ENCODE results near the gene CXCL16. TPM values are rescaled to one million over a fixed set of nuclear protein-coding genes. Genes with fewer than 3 reads are reported as not detected.

The CXCL16 gene
- total RNA-seq, 1 donor from 2014 or later, result 12.5 TPM

DNA sequence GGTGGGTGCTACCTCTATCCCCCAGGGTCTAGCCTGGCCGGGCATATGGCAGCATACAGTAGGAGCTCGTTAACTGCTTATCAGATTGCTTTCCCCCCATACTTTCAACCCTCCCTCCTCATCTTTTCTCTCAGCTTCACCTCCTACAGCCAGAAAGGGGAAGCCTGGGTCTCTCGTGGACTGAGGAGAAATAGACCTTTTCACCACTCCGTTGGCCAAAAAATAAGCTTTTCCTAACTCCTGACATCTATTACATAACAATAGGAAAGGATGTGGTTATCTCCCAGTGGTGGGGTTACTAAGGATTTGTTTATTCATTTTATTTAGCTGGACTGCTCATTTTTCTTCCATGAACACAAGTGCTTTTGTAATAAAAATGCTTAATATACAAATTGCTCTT is 9.0 kb upstream of the CXCL16 start:
- intact Hi-C loops (cut with DNase I), result no loop called here
- Histone ChIP-seq H3K36me3 (no peaks in the 10 kb centered on the region), H3K9me3 (no peaks in the 10 kb centered on the region), H3K4me1 (no peaks in the 10 kb centered on the region), H3K27me3 (peaks cover 13% of the 10 kb centered on the region), H3K4me3 (no peak overlapping the region), H3K27ac (no peak overlapping the region)
- no peak for TF ChIP-seq CTCF (IDR thresholded peaks at IDR 0.05)
- DNase-seq (ENCODE audit: low spot score in 2 of 2), result no peak

GRCh38 chr17:4747847-4748246 is 8.1 kb upstream of the CXCL16 start:
- no peak for DNase-seq (ENCODE audit: low spot score in 2 of 2)
- no peak overlapping the region for H3K4me3 ChIP-seq
- H3K9me3 ChIP-seq, result no peaks in the 10 kb centered on the region
- no peak for TF ChIP-seq CTCF (IDR thresholded peaks at IDR 0.05)
- H3K36me3 ChIP-seq, result no peaks in the 10 kb centered on the region
- no peaks in the 10 kb centered on the region for H3K4me1 ChIP-seq
- no peak overlapping the region for H3K27ac ChIP-seq
- H3K27me3 ChIP-seq, result peaks cover 13% of the 10 kb centered on the region
- intact Hi-C loops (cut with DNase I), result no loop called here

GRCh38 chr17:4744999-4745969 is 5.6 kb upstream of the CXCL16 start:
- intact Hi-C loops (cut with DNase I), result no loop called here
- no peak overlapping the region for H3K4me3 ChIP-seq
- no peaks in the 10 kb centered on the region for H3K9me3 ChIP-seq
- TF ChIP-seq CTCF (IDR thresholded peaks at IDR 0.05), result no peak
- peaks cover 13% of the 10 kb centered on the region for H3K27me3 ChIP-seq
- DNase-seq (ENCODE audit: low spot score in 2 of 2), result no peak
- no peak overlapping the region for H3K27ac ChIP-seq
- H3K4me1 ChIP-seq, result no peaks in the 10 kb centered on the region
- no peaks in the 10 kb centered on the region for H3K36me3 ChIP-seq

DNA sequence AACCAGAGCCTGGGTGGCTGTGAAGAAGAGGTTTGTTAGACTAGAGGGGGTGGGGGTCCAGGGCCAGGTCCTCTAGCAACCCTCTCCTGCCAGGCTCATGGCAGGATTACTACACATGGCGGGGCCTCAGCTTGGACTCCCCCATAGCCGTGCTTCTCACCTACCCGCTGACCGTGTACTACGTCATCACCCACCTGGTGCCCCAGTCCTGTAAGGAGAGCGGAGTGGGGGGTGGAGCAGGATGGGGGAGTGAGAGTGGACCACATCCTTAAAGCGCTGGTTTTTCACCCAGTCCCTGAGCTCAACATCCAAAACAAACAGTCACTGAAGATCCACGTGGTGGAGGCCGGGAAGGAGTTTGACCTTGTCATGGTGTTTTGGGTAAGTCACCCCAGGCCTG is 4.2 kb upstream of the CXCL16 start:
- intact Hi-C loops (cut with DNase I), result no loop called here

DNA sequence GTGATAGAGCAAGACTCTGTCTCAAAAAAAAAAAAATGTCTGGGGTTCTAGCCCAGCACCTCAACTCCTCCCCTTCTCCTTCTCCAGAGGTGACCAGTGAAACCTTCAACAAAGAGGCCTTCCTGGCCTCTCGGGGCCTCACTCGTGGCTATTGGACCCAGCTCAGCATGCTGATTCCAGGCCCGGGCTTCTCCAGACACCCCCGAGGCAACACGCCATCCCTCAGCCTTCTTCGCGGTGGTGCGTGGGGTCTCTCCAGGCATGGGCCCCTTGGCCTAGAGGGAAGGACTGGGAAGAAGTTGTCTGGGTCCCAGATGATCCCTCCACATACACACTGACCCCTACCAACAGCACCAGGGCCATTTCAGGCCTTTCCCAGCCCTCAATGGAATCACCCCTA is 3.5 kb upstream of the CXCL16 start:
- no peak for TF ChIP-seq CTCF (IDR thresholded peaks at IDR 0.05)
- intact Hi-C loops (cut with DNase I), result no loop called here
- peaks cover 0 to 4% of the 10 kb centered on the region in 2 donors for H3K4me1 ChIP-seq
- H3K9me3 ChIP-seq, result no peaks in the 10 kb centered on the region
- no peak for DNase-seq (ENCODE audit: low spot score in 2 of 2)
- peaks cover 13% of the 10 kb centered on the region for H3K27me3 ChIP-seq
- H3K4me3 ChIP-seq, result no peak overlapping the region
- H3K27ac ChIP-seq, result no peak overlapping the region
- H3K36me3 ChIP-seq, result no peaks in the 10 kb centered on the region

More for the DNA sequence above, 4.2 kb upstream of the CXCL16 start:
- Histone ChIP-seq H3K27me3 (peaks cover 13% of the 10 kb centered on the region), H3K4me1 (no peaks in the 10 kb centered on the region), H3K9me3 (no peaks in the 10 kb centered on the region), H3K27ac (no peak overlapping the region), H3K4me3 (no peak overlapping the region), H3K36me3 (no peaks in the 10 kb centered on the region)
- DNase-seq (ENCODE audit: low spot score in 2 of 2), result no peak
- no peak for TF ChIP-seq CTCF (IDR thresholded peaks at IDR 0.05)

All from ascending aorta (tissue), 2 donors.